Measurements from ENCODE around the gene GALK2. TPM values are rescaled to one million over a fixed set of nuclear protein-coding genes. Genes with fewer than 3 reads are reported as not detected.

Gene GALK2
- total and polyA plus RNA-seq, 2 of the 8 experiments (the other 6 are each of a cell fraction or from before 2014, with no cell fraction given) = 8.7 to 16.1 TPM

- TF ChIP-seq CHD7 (IDR thresholded peaks at IDR 0.05; ENCODE audit: insufficient replicate concordance, low read length) (no peak), HDAC2 (IDR thresholded peaks at IDR 0.05; ENCODE audit: borderline replicate concordance in 1 of 2, low read depth in 2 of 2, low read length in 2 of 2) (no peak), TEAD4 (IDR thresholded peaks at IDR 0.05; ENCODE audit: low read depth, low read length) (no peak), NANOG (IDR thresholded peaks at IDR 0.05; ENCODE audit: insufficient read depth, low read depth, low read length, poor library complexity, severe bottlenecking) (no peak), ATF2 (IDR thresholded peaks at IDR 0.05; ENCODE audit: low read length) (no peak), GABPA (IDR thresholded peaks at IDR 0.05; ENCODE audit: borderline replicate concordance, insufficient read depth, low read length) (no peak), BACH1 (IDR thresholded peaks at IDR 0.05; ENCODE audit: low read length) (no peak), POU5F1 (IDR thresholded peaks at IDR 0.05; ENCODE audit: low read depth, low read length) (no peak), EGR1 (IDR thresholded peaks at IDR 0.05; ENCODE audit: borderline replicate concordance, low read depth, low read length) (no peak)
Measured at GRCh38 chr15:49309889-49310288, 139.8 kb downstream of the GALK2 start (continued).

Data from H1 (cell line).